ENCODE data around the gene GRIK1.
"Not testable (repeated sequence)": the region's sequence is repeated elsewhere in the genome, so short reads cannot be mapped to it uniquely, and the experiment has no call there.

The GRIK1 gene

GRCh38 chr21:29939924-29940275 is at the start of gene GRIK1:
TSS of gene GRIK1 (minus strand) at chr21:29939996.
- DNase-seq (ENCODE audit: low read depth) = no peak

- DNase-seq (ENCODE audit: low read depth) = no peak
These were observed 48.0 kb upstream of the GRIK1 start for GRCh38 chr21:29987762-29988161.

GRCh38 chr21:29985866-29986265 is 46.1 kb upstream of the GRIK1 start:
- DNase-seq (ENCODE audit: low read depth) = no peak

GRCh38 chr21:29979043-29979442 is 39.2 kb upstream of the GRIK1 start:
- no peak for DNase-seq (ENCODE audit: low read depth)

GRCh38 chr21:29975776-29976175 is 36.0 kb upstream of the GRIK1 start:
- DNase-seq (ENCODE audit: low read depth) = no peak

GRCh38 chr21:29973258-29973657 is 33.5 kb upstream of the GRIK1 start:
- no peak for DNase-seq (ENCODE audit: low read depth)

GRCh38 chr21:29961291-29962027 is 21.7 kb upstream of the GRIK1 start:
- DNase-seq (ENCODE audit: low read depth) = no peak

- no peak for DNase-seq (ENCODE audit: low read depth)
These were observed 18.8 kb upstream of the GRIK1 start for GRCh38 chr21:29958551-29958950.

GRCh38 chr21:29958035-29958434 is 18.2 kb upstream of the GRIK1 start:
- DNase-seq (ENCODE audit: low read depth) = not testable (repeated sequence)

GRCh38 chr21:29953690-29954089 is 13.9 kb upstream of the GRIK1 start:
- DNase-seq (ENCODE audit: low read depth) = no peak

GRCh38 chr21:29953072-29953471 is 13.3 kb upstream of the GRIK1 start:
- no peak for DNase-seq (ENCODE audit: low read depth)

GRCh38 chr21:29951911-29952310 is 12.1 kb upstream of the GRIK1 start:
- no peak for DNase-seq (ENCODE audit: low read depth)

- DNase-seq (ENCODE audit: low read depth) = no peak
These were observed 10.2 kb upstream of the GRIK1 start for GRCh38 chr21:29949991-29950390.

GRCh38 chr21:29947119-29947518 is 7.3 kb upstream of the GRIK1 start:
- no peak for DNase-seq (ENCODE audit: low read depth)

GRCh38 chr21:29943885-29944284 is 4.1 kb upstream of the GRIK1 start:
- no peak for DNase-seq (ENCODE audit: low read depth)

- no peak for DNase-seq (ENCODE audit: low read depth)
These were observed 2.2 kb upstream of the GRIK1 start for GRCh38 chr21:29942034-29942433.

- no peak for DNase-seq (ENCODE audit: low read depth)
These were observed 1.2 kb upstream of the GRIK1 start for GRCh38 chr21:29940991-29941390.

- no peak for DNase-seq (ENCODE audit: low read depth)
These were observed 565 bp upstream of the GRIK1 start for GRCh38 chr21:29940361-29940760.

- no peak for DNase-seq (ENCODE audit: low read depth)
These were observed 482 bp downstream of the GRIK1 start for GRCh38 chr21:29939104-29939923.

- no peak for DNase-seq (ENCODE audit: low read depth)
These were observed 1.1 kb downstream of the GRIK1 start for GRCh38 chr21:29938776-29939103.

GRCh38 chr21:29933088-29933487 is 6.7 kb downstream of the GRIK1 start:
- no peak for DNase-seq (ENCODE audit: low read depth)

GRCh38 chr21:29928537-29928936 is 11.3 kb downstream of the GRIK1 start:
- DNase-seq (ENCODE audit: low read depth) = no peak

- no peak for DNase-seq (ENCODE audit: low read depth)
These were observed 18.9 kb downstream of the GRIK1 start for GRCh38 chr21:29920938-29921337.

- DNase-seq (ENCODE audit: low read depth) = no peak
These were observed 25.5 kb downstream of the GRIK1 start for GRCh38 chr21:29914326-29914725.
